ENCODE results near the gene LCLAT1.
"Not testable (repeated sequence)": the region's sequence is repeated elsewhere in the genome, so short reads cannot be mapped to it uniquely, and the experiment has no call there.

LCLAT1 gene

GRCh38 chr2:30487603-30488002 is 40.6 kb downstream of the LCLAT1 start:
- no peak for DNase-seq (ENCODE audit: low read depth in 2 of 2)

GRCh38 chr2:30488012-30488659 is 41.1 kb downstream of the LCLAT1 start:
- DNase-seq (ENCODE audit: low read depth in 2 of 2), result no peak

- DNase-seq (ENCODE audit: low read depth in 2 of 2), result no peak
These were observed 44.2 kb downstream of the LCLAT1 start for GRCh38 chr2:30491225-30491624.

GRCh38 chr2:30492185-30492584 is 45.1 kb downstream of the LCLAT1 start:
- no peak for DNase-seq (ENCODE audit: low read depth in 2 of 2)

- no peak for DNase-seq (ENCODE audit: low read depth in 2 of 2)
These were observed 45.6 kb downstream of the LCLAT1 start for GRCh38 chr2:30492619-30493018.

GRCh38 chr2:30493440-30493839 is 46.4 kb downstream of the LCLAT1 start:
- DNase-seq (ENCODE audit: low read depth in 2 of 2), result no peak

- DNase-seq (ENCODE audit: low read depth in 2 of 2), result not testable (repeated sequence)
These were observed 48.9 kb downstream of the LCLAT1 start for GRCh38 chr2:30495896-30496295.

- DNase-seq (ENCODE audit: low read depth in 2 of 2), result no peak
These were observed 52.6 kb downstream of the LCLAT1 start for GRCh38 chr2:30499681-30500080.

- DNase-seq (ENCODE audit: low read depth in 2 of 2), result no peak
These were observed 53.7 kb downstream of the LCLAT1 start for GRCh38 chr2:30500699-30501098.

GRCh38 chr2:30502310-30502709 is 55.3 kb downstream of the LCLAT1 start:
- DNase-seq (ENCODE audit: low read depth in 2 of 2), result no peak

- no peak for DNase-seq (ENCODE audit: low read depth in 2 of 2)
These were observed 56.1 kb downstream of the LCLAT1 start for GRCh38 chr2:30503007-30503694.

GRCh38 chr2:30503695-30504052 is 56.6 kb downstream of the LCLAT1 start:
- DNase-seq (ENCODE audit: low read depth in 2 of 2), result no peak

- DNase-seq (ENCODE audit: low read depth in 2 of 2), result no peak
These were observed 57.7 kb downstream of the LCLAT1 start for GRCh38 chr2:30504731-30505130.

GRCh38 chr2:30505500-30506180 is 58.6 kb downstream of the LCLAT1 start:
- DNase-seq (ENCODE audit: low read depth in 2 of 2), result no peak

- DNase-seq (ENCODE audit: low read depth in 2 of 2), result not testable (repeated sequence)
These were observed 60.4 kb downstream of the LCLAT1 start for GRCh38 chr2:30507460-30507859.

- DNase-seq (ENCODE audit: low read depth in 2 of 2), result no peak
These were observed 62.7 kb downstream of the LCLAT1 start for GRCh38 chr2:30509716-30510115.

- no peak for DNase-seq (ENCODE audit: low read depth in 2 of 2)
These were observed 63.4 kb downstream of the LCLAT1 start for GRCh38 chr2:30510409-30510808.

GRCh38 chr2:30511122-30512083 is 64.4 kb downstream of the LCLAT1 start:
- no peak for DNase-seq (ENCODE audit: low read depth in 2 of 2)

GRCh38 chr2:30512243-30512886 is 65.3 kb downstream of the LCLAT1 start:
- no peak for DNase-seq (ENCODE audit: low read depth in 2 of 2)

GRCh38 chr2:30513649-30514048 is 66.6 kb downstream of the LCLAT1 start:
- DNase-seq (ENCODE audit: low read depth in 2 of 2), result not testable (repeated sequence)

- DNase-seq (ENCODE audit: low read depth in 2 of 2), result no peak
These were observed 67.2 kb downstream of the LCLAT1 start for GRCh38 chr2:30514134-30514847.
